GM21423 (cell line): ENCODE results near the gene KCNK5.

Experiments
- ATAC-seq: cut with Tn5 transposase; IDR thresholded peaks from one replicate; pipeline ENCODE4 v1.9.1; 2021; ENCODE audit warnings: mild to moderate bottlenecking, moderate library complexity; ENCODE audit not compliant: unreplicated experiment

The KCNK5 gene

GRCh38 chr6:39217177-39217864 is 12.0 kb downstream of the KCNK5 start:
- no peak for ATAC-seq

DNA sequence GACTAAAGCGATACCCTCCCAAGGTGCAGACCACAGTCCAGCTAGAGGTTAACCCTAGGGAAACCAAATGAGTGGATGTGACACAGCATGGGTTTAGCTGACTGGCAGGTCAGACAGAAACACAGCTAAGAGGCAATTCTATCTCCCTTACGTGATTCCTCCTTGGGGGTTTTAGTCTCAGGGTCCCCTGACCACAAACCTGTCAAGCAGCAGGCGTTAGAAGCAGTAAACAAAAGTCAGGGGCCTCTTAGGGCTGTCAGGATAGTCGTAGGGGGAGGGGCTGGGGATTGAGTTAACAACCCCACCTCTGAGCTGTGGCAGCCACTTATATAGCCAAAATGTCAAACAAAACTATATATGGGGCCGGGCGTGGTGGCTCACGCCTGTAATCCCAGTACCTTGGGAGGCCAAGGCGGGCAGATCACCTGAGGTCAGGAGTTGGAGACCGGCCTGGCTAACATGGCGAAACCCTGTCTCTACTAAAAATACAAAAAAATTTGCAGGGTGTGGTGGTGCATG is 13.6 kb downstream of the KCNK5 start:
- ATAC-seq: no peak

GRCh38 chr6:39214846-39215639 is 14.2 kb downstream of the KCNK5 start:
- ATAC-seq: no peak

GRCh38 chr6:39214120-39214813 is 15.0 kb downstream of the KCNK5 start:
- no peak for ATAC-seq

GRCh38 chr6:39213195-39213920 is 15.9 kb downstream of the KCNK5 start:
- ATAC-seq: no peak

GRCh38 chr6:39211183-39211582 is 18.1 kb downstream of the KCNK5 start:
- no peak for ATAC-seq

DNA sequence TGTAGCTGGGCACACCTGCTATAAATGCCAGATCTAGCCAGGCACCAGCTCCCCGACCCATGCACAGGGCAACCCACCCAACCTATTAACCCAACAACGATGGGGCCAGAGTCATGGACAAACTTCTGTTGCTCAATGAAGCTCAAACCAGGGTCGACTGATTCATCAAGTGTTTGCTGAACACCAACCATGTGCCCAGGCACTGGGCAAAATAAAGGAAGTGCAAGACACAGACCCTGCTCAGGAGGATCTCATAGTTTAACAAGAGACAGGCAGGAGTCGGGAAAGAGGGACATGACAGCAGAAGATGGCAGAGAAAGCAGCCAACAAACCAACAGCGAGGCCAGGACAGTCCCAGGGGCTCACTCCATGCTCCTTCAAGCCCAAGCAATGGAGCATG is 18.8 kb downstream of the KCNK5 start:
- ATAC-seq: no peak

DNA sequence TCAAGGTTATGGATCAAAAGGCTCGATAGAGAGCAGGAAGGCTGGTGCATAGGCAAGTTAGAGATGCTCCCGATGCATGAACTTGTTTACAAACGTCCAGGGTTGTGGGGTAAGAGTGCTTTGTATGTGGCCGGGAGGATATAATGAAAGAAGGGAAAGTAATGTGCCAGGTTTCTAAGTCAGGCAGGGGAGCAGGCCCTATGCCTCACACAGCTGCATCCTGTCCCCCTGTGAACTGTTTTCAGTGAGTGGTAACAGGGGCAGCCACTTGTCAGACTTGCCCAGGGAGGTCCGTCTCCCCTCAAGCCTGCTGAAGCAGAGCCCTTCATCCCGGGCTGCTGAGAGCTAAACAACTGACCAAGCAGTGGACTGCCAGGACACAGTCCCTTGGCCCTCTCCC is 19.4 kb downstream of the KCNK5 start:
- no peak for ATAC-seq

DNA sequence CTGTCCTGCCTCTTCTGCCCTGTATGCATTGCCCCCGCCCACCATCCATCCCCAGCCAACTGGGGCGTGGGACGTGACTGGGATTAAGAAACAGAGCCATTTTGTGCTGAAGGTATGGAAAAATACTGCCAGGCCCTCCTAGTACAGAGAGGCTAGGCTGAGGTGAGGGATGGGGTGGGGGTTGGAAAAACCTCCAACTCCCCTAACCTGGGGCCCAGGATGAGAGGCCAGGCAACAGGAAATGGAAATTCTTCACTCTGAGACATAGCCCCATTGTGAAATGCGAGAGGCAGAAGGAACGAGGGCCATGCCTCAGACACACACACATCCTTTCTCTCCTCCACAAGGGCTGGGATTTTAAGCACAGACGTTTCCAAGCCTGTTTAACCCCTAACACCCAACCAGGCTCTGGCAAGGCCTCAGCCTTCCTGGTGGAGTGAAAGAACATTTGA is 19.9 kb downstream of the KCNK5 start:
- ATAC-seq: no peak

DNA sequence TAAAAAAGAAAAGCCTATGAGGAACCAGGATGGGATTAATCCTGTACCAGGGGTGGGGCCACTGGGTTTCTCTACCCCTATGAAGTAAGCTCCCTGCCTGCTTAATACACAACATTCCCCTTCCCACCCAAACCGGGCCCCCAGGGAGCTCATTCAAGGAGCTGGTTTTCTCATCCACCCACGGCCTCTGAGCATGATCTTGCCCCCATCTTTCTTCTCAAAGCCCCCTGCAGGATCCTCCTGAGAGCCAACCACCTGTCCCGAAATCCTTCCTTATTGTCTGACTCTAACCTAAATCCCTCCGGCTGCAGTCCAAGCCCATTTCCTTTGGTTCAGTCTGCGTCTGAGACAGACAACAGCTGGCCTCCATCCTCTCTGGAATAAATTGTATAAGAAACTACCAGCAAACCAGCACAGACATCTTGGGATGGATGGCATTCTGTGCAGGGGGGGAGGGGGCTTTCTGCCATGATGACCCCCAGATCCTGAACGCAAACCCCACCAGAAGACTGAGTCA is 21.0 kb downstream of the KCNK5 start:
- no peak for ATAC-seq

- ATAC-seq: no peak
Measured at GRCh38 chr6:39207416-39208222, 21.7 kb downstream of the KCNK5 start.

GRCh38 chr6:39206250-39206721 is 23.0 kb downstream of the KCNK5 start:
- no peak for ATAC-seq

DNA sequence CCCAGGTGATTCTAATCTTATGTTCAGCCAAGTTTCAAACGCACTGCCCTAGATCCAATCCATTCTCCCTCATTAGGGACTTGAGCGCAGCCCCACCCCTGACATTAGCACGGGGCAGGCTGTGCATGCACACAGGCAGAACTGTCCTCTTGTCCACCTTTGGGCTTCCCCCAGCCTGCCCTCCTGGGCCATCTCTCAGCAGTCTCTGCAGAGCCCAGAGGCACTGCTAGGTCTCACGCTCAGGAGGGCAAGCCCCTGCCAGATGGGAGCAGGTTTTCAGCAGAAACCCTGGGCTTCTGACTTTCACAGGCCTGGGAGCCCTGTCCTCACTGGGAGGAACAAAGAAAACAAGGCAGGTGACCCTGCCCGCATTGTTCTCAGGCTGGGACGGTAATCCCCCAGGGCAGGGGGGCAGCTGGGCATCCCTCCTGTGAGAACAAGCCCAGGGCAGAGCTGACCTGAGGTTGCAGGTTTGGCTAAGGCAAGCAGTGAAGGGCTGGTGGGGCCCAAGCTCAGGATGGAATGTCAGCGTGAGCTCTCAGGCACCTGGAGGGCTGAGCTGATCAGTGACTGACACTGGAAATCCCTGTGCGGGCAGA is 24.5 kb downstream of the KCNK5 start:
- no peak for ATAC-seq

GRCh38 chr6:39204160-39204495 is 25.1 kb downstream of the KCNK5 start:
- no peak for ATAC-seq

- no peak for ATAC-seq
Measured at GRCh38 chr6:39203436-39204159, 25.7 kb downstream of the KCNK5 start.

DNA sequence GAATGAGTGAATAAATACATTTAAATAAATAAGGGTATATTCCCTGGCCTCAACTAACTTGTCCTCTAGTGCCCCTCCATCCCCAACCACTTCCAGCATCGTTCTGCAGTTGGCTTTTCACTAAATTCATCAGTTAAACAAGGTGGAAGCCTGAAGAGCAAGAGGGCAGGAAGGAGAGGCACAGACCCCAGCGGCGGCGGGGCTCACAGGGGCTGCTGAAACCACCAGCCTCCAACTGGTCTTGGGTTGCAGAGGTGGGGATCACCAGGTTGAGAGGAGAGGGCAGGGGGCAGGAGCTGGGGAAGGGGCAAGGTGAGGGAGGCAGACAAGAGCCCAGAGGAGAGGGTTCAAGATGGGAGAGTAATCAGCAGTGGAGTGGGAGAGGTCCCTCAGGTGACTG is 27.1 kb downstream of the KCNK5 start:
- ATAC-seq: no peak

- ATAC-seq: no peak
Measured at GRCh38 chr6:39200498-39201020, 28.7 kb downstream of the KCNK5 start.

- no peak for ATAC-seq
Measured at GRCh38 chr6:39199976-39200375, 29.3 kb downstream of the KCNK5 start.
